ENCODE measurements around the gene TNFAIP8L3.

- TF ChIP-seq CTCF (IDR thresholded peaks at IDR 0.05; ENCODE audit: low read length): no peak
- TF ChIP-seq EZH2 (optimal IDR thresholded peaks at IDR 0.05; ENCODE audit: low read depth, low read length): no peak
- no peak for TF ChIP-seq EZH2phosphoT487 (IDR thresholded peaks at IDR 0.05; ENCODE audit: low read length)
These were observed 50.5 kb downstream of the TNFAIP8L3 start for GRCh38 chr15:51044037-51044727.

All from MM.1S (cell line).